Heart left ventricle (tissue), 13 donors: Measurements from ENCODE around the gene LXN.

Source experiments
- POLR2A ChIP-seq, 2 donors: fragments of 450-650 bp; IDR thresholded peaks; one replicate each; pipeline ENCODE4 v1.6.1; 2017; ENCODE audit warnings: antibody characterized with exemption in 2 of 2, mild to moderate bottlenecking in 2 of 2, moderate library complexity in 2 of 2
- TF ChIP-seq, protein P1 (sequence below), 12 donors: fragments of 200-600 bp; sonication (generic) in 4 of 12; IDR thresholded peaks; one replicate each; pipeline versions ENCODE4 v1.5.0 to v1.8.0; 2018 to 2022; ENCODE audit warnings: antibody characterized with exemption in 12 of 12, mild to moderate bottlenecking in 5 of 12
- donor health status: ischemic (EF 13 %, LVEDD 7.1; RV severe dilation, severe dysfunction).
- donor health status: DM: no; HTN: yes; CAD: no.
- donor health status: DM: no; HTN: no; CAD: no.
- donor health status: ischemic (EF 25% LVEDD 6.9; RV normal size, moderate dysfunction).
- donor health status: ischemic (EF 25% LVEDD 5.7; RV mildly dilated, moderate dysfunction).
- donor health status: ischemic (EF 35%, LVEDD 5.7; RV mildly dilated, moderate dysfunction).
- donor health status: nonischemic (EF 11% LVEDD 7.7; RV severe dilation, severe dysfunction).
- donor health status: DM: yes; HTN: yes; CAD: no.
- donor health status: PGD.
- donor health status: ischemic (EF 29% LVEDD 5.4; RV normal size, mild dysfunction).
- donor health status: nonischemic (EF 23%, LVEDD 6.1; RV moderate dilation, normal function).

DNA sequence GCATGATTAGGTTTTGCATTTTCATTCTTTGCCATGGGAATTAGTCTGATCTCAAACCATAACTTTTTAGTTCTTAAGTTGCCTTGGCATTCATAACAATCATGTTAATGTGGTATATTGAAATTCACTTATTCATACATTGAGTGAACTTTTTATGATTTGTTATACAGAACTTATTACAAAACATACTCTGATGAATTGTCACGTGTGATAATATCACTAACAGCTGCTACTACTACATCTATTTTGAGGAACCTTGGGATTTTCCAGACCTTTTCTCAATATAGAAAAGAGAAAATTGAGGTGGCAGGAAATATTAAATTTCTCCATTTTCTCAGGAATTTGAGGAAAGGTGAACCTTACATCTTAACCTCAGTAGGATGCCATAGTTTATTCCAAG is 9.2 kb downstream of the LXN start:
- TF ChIP-seq, protein P1, sequence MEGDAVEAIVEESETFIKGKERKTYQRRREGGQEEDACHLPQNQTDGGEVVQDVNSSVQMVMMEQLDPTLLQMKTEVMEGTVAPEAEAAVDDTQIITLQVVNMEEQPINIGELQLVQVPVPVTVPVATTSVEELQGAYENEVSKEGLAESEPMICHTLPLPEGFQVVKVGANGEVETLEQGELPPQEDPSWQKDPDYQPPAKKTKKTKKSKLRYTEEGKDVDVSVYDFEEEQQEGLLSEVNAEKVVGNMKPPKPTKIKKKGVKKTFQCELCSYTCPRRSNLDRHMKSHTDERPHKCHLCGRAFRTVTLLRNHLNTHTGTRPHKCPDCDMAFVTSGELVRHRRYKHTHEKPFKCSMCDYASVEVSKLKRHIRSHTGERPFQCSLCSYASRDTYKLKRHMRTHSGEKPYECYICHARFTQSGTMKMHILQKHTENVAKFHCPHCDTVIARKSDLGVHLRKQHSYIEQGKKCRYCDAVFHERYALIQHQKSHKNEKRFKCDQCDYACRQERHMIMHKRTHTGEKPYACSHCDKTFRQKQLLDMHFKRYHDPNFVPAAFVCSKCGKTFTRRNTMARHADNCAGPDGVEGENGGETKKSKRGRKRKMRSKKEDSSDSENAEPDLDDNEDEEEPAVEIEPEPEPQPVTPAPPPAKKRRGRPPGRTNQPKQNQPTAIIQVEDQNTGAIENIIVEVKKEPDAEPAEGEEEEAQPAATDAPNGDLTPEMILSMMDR (IDR thresholded peaks at IDR 0.05), result no peak
- TF ChIP-seq POLR2A (IDR thresholded peaks at IDR 0.05), result no peak
